Naive thymus-derived CD4-positive, alpha-beta T cell (primary cell): ENCODE results near the gene MYO1F. TPM values are rescaled to one million over a fixed set of nuclear protein-coding genes. Genes with fewer than 3 reads are reported as not detected.
A peak's percentile ranks its signal among the peaks of the same experiment; 100 is the strongest.
"Not testable (repeated sequence)": the region's sequence is repeated elsewhere in the genome, so short reads cannot be mapped to it uniquely, and the experiment has no call there.

ENCODE experiments used
- ATAC-seq: fragments of 150-1000 bp; cut with Tn5 transposase; 2 replicates; pipeline ENCODE4 v1.10.0; 2021; ENCODE audit warnings: mild to moderate bottlenecking, moderate library complexity
- CTCF ChIA-PET: fragments of 350-600 bp; sonication (Branson Sonifier 250); formaldehyde crosslinking; loops from one replicate; lab custom pipeline; 2021; ENCODE audit warnings: antibody characterized with exemption; lab: Charles Lee
- POLR2A ChIA-PET: fragments of 350-600 bp; sonication (Branson Sonifier 250); formaldehyde crosslinking; loops from one replicate; lab custom pipeline; 2021; ENCODE audit warnings: antibody characterized with exemption, inconsistent platforms; lab: Charles Lee
- DNase-seq, 9 donors: peaks; one replicate each; pipeline versions ENCODE4 v3.0.0 to v3.0.0-alpha.2; 2020 to 2022; ENCODE audit warnings: mixed read lengths in 1 of 9
- H3K27ac ChIP-seq: one replicate; pipeline ENCODE4 v1.7.0; 2013; ENCODE audit warnings: mild to moderate bottlenecking, low read depth, low read length, moderate library complexity
- H3K27me3 ChIP-seq, 2 donors: one replicate each; pipeline ENCODE4 v1.7.0; 2013; ENCODE audit warnings: low read length in 2 of 2, mild to moderate bottlenecking in 2 of 2, moderate library complexity in 2 of 2; ENCODE audit not compliant: control insufficient read depth in 2 of 2, insufficient read depth in 2 of 2
- H3K36me3 ChIP-seq, 3 experiments: 1 replicate in 2 of 3; 2 replicates in 1 of 3; pipeline ENCODE4 v1.7.0; 2013; ENCODE audit warnings: low read length in 3 of 3, mild to moderate bottlenecking in 3 of 3, moderate library complexity in 1 of 3; ENCODE audit not compliant: insufficient read depth in 3 of 3, control insufficient read depth in 2 of 3
- H3K4me1 ChIP-seq, 2 donors: one replicate each; pipeline ENCODE4 v1.7.0; 2013; ENCODE audit warnings: low read length in 2 of 2, mild to moderate bottlenecking in 2 of 2, moderate library complexity in 1 of 2; ENCODE audit not compliant: control insufficient read depth in 2 of 2, insufficient read depth in 2 of 2
- H3K4me3 ChIP-seq: 2 replicates; pipeline ENCODE4 v1.7.0; 2013; ENCODE audit warnings: mild to moderate bottlenecking, low read length
- H3K9me3 ChIP-seq, 3 experiments: 1 replicate in 2 of 3; 2 replicates in 1 of 3; pipeline ENCODE4 v1.7.0; 2013; ENCODE audit warnings: low read length in 3 of 3; ENCODE audit not compliant: control insufficient read depth in 2 of 3
- H3K27ac Mint-ChIP-seq, 9 donors: one replicate each; pipeline ENCODE4 v1.8.0; 2020 to 2022; ENCODE audit warnings: mixed read lengths in 9 of 9, mild to moderate bottlenecking in 8 of 9, moderate library complexity in 5 of 9, inconsistent platforms in 2 of 9
- H3K27me3 Mint-ChIP-seq, 5 donors: one replicate each; pipeline ENCODE4 v1.8.0; 2021 to 2022; ENCODE audit warnings: mixed read lengths in 5 of 5, mild to moderate bottlenecking in 1 of 5
- H3K36me3 Mint-ChIP-seq, 5 donors: one replicate each; pipeline ENCODE4 v1.8.0; 2020 to 2022; ENCODE audit warnings: mixed read lengths in 5 of 5, mild to moderate bottlenecking in 3 of 5, inconsistent platforms in 1 of 5
- H3K4me1 Mint-ChIP-seq, 7 donors: one replicate each; pipeline ENCODE4 v1.8.0; 2020 to 2022; ENCODE audit warnings: mixed read lengths in 7 of 7, mild to moderate bottlenecking in 3 of 7, inconsistent platforms in 1 of 7
- H3K4me3 Mint-ChIP-seq, 10 donors: one replicate each; pipeline ENCODE4 v1.8.0; 2020 to 2022; ENCODE audit warnings: mild to moderate bottlenecking in 10 of 10, mixed read lengths in 10 of 10, moderate library complexity in 6 of 10, inconsistent platforms in 2 of 10
- H3K9me3 Mint-ChIP-seq, 11 donors: one replicate each; pipeline ENCODE4 v1.8.0; 2020 to 2022; ENCODE audit warnings: mixed read lengths in 11 of 11, mild to moderate bottlenecking in 4 of 11, inconsistent platforms in 1 of 11, moderate library complexity in 1 of 11
- intact Hi-C, 2 donors: fragments of 100-400 bp; cut with micrococcal nuclease; formaldehyde crosslinking; loops; one replicate each; pipeline ENCODE4 v1.15.1; 2023
- polyA plus RNA-seq, 2 donors: library from polyadenylated mRNA; unstranded; fragments of 300-500 nt; fragmentation: Illumina TruSeq; gene quantifications; one replicate each; pipeline ENCODE4 v1.2.3, GENCODE V29; 2021
- total RNA-seq, 6 experiments: library from RNA in 5 of 6; stranded (reverse) in 5 of 6; gene quantifications; 1 replicate in 5 of 6; 2 replicates in 1 of 6; pipeline ENCODE4 v1.2.3 and lab custom pipeline; 2021 to 2026

The MYO1F gene
- total and polyA plus RNA-seq, 7 experiments from 2014 or later = 0.83 to 472 (median 26.7) TPM

- H3K36me3 ChIP-seq = peaks cover 0 to 2% (median 0%) of the 10 kb centered on the region in 3 experiments
- Mint-ChIP-seq H3K36me3 (peaks cover 0 to 31% (median 0%) of the 10 kb centered on the region in 5 donors), H3K27ac (peak overlapping the region in 8 of 9 donors; percentile 76 to 100 (median 89)), H3K9me3 (peaks cover 0 to 2% (median 0%) of the 10 kb centered on the region in 11 donors), H3K4me3 (peak overlapping the region in 4 of 10 donors; percentile 9 to 86 (median 21)), H3K4me1 (peaks cover 26 to 63% (median 42%) of the 10 kb centered on the region in 7 donors), H3K27me3 (no peaks in the 10 kb centered on the region)
- H3K27me3 ChIP-seq = no peaks in the 10 kb centered on the region
- POLR2A ChIA-PET = interaction anchor here (0.6 to 13.9 kb wide), 9 partner anchors 8 to 92 kb away, joined by 3 to 566 read pairs (median 4); partner anchors contain the start of gene MYO1F
- H3K4me3 ChIP-seq = no peak overlapping the region
- H3K27ac ChIP-seq = peak overlapping the region; percentile 61
- ATAC-seq = no peak
- DNase-seq = no peak
- intact Hi-C loops = loop anchor here (5.0 to 10.0 kb wide), 2 partner anchors 42 to 1585 kb away; partner anchors contain the start of genes ANGPTL6 (in 1 of the 2) and PPAN (in 1 of the 2)
- no peaks in the 10 kb centered on the region for H3K9me3 ChIP-seq
- H3K4me1 ChIP-seq = peaks cover 39 to 58% of the 10 kb centered on the region in 2 donors
- CTCF ChIA-PET = interaction anchor here (2.6 to 8.3 kb wide), 2 partner anchors 51 to 60 kb away, joined by 14 to 147 read pairs; partner anchors contain the start of gene MYO1F
These were observed 57.9 kb downstream of the MYO1F start for GRCh38 chr19:8519388-8519787.

- H3K9me3 Mint-ChIP-seq = peaks cover 0 to 2% (median 0%) of the 10 kb centered on the region in 11 donors
- peaks cover 42 to 61% of the 10 kb centered on the region in 2 donors for H3K4me1 ChIP-seq
- H3K4me1 Mint-ChIP-seq = peaks cover 27 to 72% (median 47%) of the 10 kb centered on the region in 7 donors
- intact Hi-C loops = loop anchor here (5.0 to 10.0 kb wide), 2 partner anchors 41 to 1586 kb away; partner anchors contain the start of genes ANGPTL6 (in 1 of the 2) and PPAN (in 1 of the 2)
- peak in 1 of 9 donors; percentile 38 for DNase-seq
- no peak overlapping the region for H3K4me3 ChIP-seq
- ChIA-PET POLR2A (interaction anchor here (0.6 to 13.9 kb wide), 12 partner anchors 9 to 93 kb away, joined by 3 to 566 read pairs (median 4); partner anchors contain the start of genes MYO1F and PRAM1), CTCF (interaction anchor here (0.6 to 8.3 kb wide), 3 partner anchors 31 to 60 kb away, joined by 3 to 147 read pairs (median 14); partner anchors contain the start of gene MYO1F)
- no peaks in the 10 kb centered on the region for H3K36me3 ChIP-seq
- H3K27me3 Mint-ChIP-seq = no peaks in the 10 kb centered on the region
- H3K4me3 Mint-ChIP-seq = peak overlapping the region; percentile 58 to 89 (median 76)
- H3K36me3 Mint-ChIP-seq = peaks cover 0 to 33% (median 0%) of the 10 kb centered on the region in 5 donors
- no peak for ATAC-seq
- H3K27ac Mint-ChIP-seq = peak overlapping the region; percentile 91 to 100 (median 99)
- H3K9me3 ChIP-seq = no peaks in the 10 kb centered on the region
- peak overlapping the region; percentile 61 for H3K27ac ChIP-seq
- no peaks in the 10 kb centered on the region for H3K27me3 ChIP-seq
These were observed 58.7 kb downstream of the MYO1F start for GRCh38 chr19:8518536-8518935.

GRCh38 chr19:8517551-8518442 lies 59.4 kb downstream of the MYO1F start:
- peaks cover 32 to 77% (median 50%) of the 10 kb centered on the region in 7 donors for H3K4me1 Mint-ChIP-seq
- POLR2A ChIA-PET = interaction anchor here (0.6 to 13.9 kb wide), 8 partner anchors 9 to 69 kb away, joined by 3 to 566 read pairs (median 4); partner anchors contain the start of genes MYO1F and PRAM1
- intact Hi-C loops = loop anchor here (1.0 to 10.0 kb wide), 6 partner anchors 11 to 1587 kb away; partner anchors contain the start of genes ANGPTL6 (in 1 of the 2) and PPAN (in 1 of the 2)
- H3K36me3 ChIP-seq = no peaks in the 10 kb centered on the region
- no peaks in the 10 kb centered on the region for H3K27me3 Mint-ChIP-seq
- DNase-seq (peak in 8 of 9 donors; percentile 47 to 76 (median 68)), ATAC-seq (peak; percentile 38)
- H3K36me3 Mint-ChIP-seq = peaks cover 0 to 35% (median 0%) of the 10 kb centered on the region in 5 donors
- peak overlapping the region; percentile 61 for H3K27ac ChIP-seq
- H3K9me3 Mint-ChIP-seq = peaks cover 0 to 2% (median 0%) of the 10 kb centered on the region in 11 donors
- no peaks in the 10 kb centered on the region for H3K9me3 ChIP-seq
- H3K4me3 Mint-ChIP-seq = peak overlapping the region; percentile 66 to 89 (median 82)
- no peaks in the 10 kb centered on the region for H3K27me3 ChIP-seq
- CTCF ChIA-PET = interaction anchor here (0.5 to 8.3 kb wide), 6 partner anchors 9 to 61 kb away, joined by 3 to 147 read pairs (median 4); partner anchors contain the start of gene MYO1F
- peaks cover 49 to 68% of the 10 kb centered on the region in 2 donors for H3K4me1 ChIP-seq
- peak overlapping the region; percentile 91 to 100 (median 99) for H3K27ac Mint-ChIP-seq
- H3K4me3 ChIP-seq = peak overlapping the region; percentile 43

- H3K4me1 ChIP-seq = peaks cover 52 to 77% of the 10 kb centered on the region in 2 donors
- peak overlapping the region; percentile 90 to 100 (median 99) for H3K27ac Mint-ChIP-seq
- intact Hi-C loops = loop anchor here (2.0 to 10.0 kb wide), 3 partner anchors 38 to 1589 kb away; partner anchors contain the start of genes ANGPTL6 (in 1 of the 2) and PPAN (in 1 of the 2)
- DNase-seq (peak in 8 of 9 donors; percentile 61 to 85 (median 76)), ATAC-seq (peak; percentile 59)
- H3K27me3 ChIP-seq = no peaks in the 10 kb centered on the region
- H3K36me3 Mint-ChIP-seq = peaks cover 0 to 26% (median 0%) of the 10 kb centered on the region in 5 donors
- peak overlapping the region; percentile 89 to 97 (median 92) for H3K4me3 Mint-ChIP-seq
- peaks cover 0 to 2% (median 0%) of the 10 kb centered on the region in 11 donors for H3K9me3 Mint-ChIP-seq
- H3K4me3 ChIP-seq = peak overlapping the region; percentile 48
- no peaks in the 10 kb centered on the region for H3K9me3 ChIP-seq
- H3K27me3 Mint-ChIP-seq = no peaks in the 10 kb centered on the region
- peaks cover 32 to 78% (median 55%) of the 10 kb centered on the region in 7 donors for H3K4me1 Mint-ChIP-seq
- ChIA-PET POLR2A (interaction anchor here (0.7 to 13.9 kb wide), 11 partner anchors 9 to 557 kb away, joined by 3 to 566 read pairs (median 11); partner anchors contain the start of genes HNRNPM, MYO1F and PRAM1), CTCF (interaction anchor here (0.7 to 8.3 kb wide), 4 partner anchors 9 to 64 kb away, joined by 3 to 147 read pairs (median 8); partner anchors contain the start of gene MYO1F)
- peaks cover 0 to 12% (median 0%) of the 10 kb centered on the region in 3 experiments for H3K36me3 ChIP-seq
- H3K27ac ChIP-seq = peak overlapping the region; percentile 98
These were observed 61.9 kb downstream of the MYO1F start for GRCh38 chr19:8515317-8515716.

GRCh38 chr19:8514505-8515009 lies 62.7 kb downstream of the MYO1F start:
- Mint-ChIP-seq H3K4me1 (peaks cover 32 to 71% (median 51%) of the 10 kb centered on the region in 7 donors), H3K27ac (peak overlapping the region; percentile 91 to 100 (median 99)), H3K4me3 (peak overlapping the region; percentile 89 to 97 (median 92)), H3K36me3 (peaks cover 0 to 23% (median 0%) of the 10 kb centered on the region in 5 donors)
- H3K27me3 ChIP-seq, H3K9me3 ChIP-seq, ATAC-seq, H3K27me3 Mint-ChIP-seq, H3K9me3 Mint-ChIP-seq: not testable (repeated sequence)
- ChIA-PET CTCF (interaction anchor here (0.7 to 8.3 kb wide), 7 partner anchors 22 to 128 kb away, joined by 3 to 147 read pairs (median 4); partner anchors contain the start of gene MYO1F), POLR2A (interaction anchor here (0.6 to 13.9 kb wide), 23 partner anchors 9 to 1161 kb away, joined by 3 to 566 read pairs (median 6); partner anchors contain the start of genes HNRNPM, MAP2K7, MARCHF2 and MYO1F)
- DNase-seq = peak in 1 of 9 donors; percentile 32
- intact Hi-C loops = loop anchor here (1.0 to 10.0 kb wide), 5 partner anchors 37 to 1590 kb away; partner anchors contain the start of genes ANGPTL6 (in 1 of the 2), HNRNPM (in 1 of the 2), NDUFA7 (in 1 of the 2) and PPAN (in 1 of the 2)
- H3K36me3 ChIP-seq = peaks cover 0 to 16% (median 0%) of the 10 kb centered on the region in 3 experiments
- peak overlapping the region; percentile 98 for H3K27ac ChIP-seq
- H3K4me3 ChIP-seq = peak overlapping the region; percentile 73
- peaks cover 52 to 70% of the 10 kb centered on the region in 2 donors for H3K4me1 ChIP-seq
